GM18508 (cell line): ENCODE results near the gene TAF4B.
A peak's percentile ranks its signal among the peaks of the same experiment; 100 is the strongest.
"Not testable (repeated sequence)": the region's sequence is repeated elsewhere in the genome, so short reads cannot be mapped to it uniquely, and the experiment has no call there.

Experiments used
- ATAC-seq: cut with Tn5 transposase; IDR thresholded peaks from one replicate; pipeline ENCODE4 v1.9.1; 2021; ENCODE audit warnings: moderate number of reproducible peaks; ENCODE audit not compliant: insufficient read depth, unreplicated experiment

TAF4B gene

GRCh38 chr18:26362021-26362420 lies 135.8 kb downstream of the TAF4B start:
- ATAC-seq: no peak

DNA sequence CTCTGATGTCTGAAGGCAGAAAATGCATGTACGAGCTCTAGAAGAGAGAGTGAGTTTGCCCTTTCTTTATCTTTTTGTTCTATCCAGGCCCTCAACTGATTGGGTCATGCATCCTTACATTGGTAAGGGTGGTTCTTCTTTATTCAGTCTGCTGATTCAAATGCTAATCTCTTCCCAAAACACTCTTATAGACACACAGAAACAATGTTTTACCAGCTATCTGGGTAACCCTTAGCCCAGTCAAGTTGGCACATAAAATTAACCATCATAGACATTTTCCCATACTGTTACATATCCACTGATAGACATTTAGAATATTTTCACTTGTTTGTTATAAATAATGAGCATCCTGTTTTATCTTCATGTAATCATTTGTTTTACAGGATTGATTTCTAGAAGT lies 141.2 kb downstream of the TAF4B start:
- no peak for ATAC-seq

DNA sequence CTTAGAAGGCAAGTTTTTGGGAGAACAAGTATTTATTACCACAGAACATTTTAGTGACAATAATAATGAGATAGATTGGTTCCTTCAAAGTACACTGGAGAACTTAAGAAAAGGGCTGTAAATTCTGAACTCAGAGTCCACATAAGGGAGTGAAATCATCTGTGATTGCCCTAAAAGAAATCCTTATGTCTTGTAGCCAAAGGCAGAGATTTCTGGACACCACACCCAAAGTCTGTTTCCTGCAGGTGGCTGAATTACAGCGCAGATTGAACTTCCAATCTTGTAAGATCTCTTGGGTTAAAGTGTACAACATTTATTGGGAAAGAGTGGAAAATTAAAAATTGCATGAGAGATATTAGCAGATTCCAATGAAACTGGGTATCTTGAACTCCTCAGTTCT lies 143.8 kb downstream of the TAF4B start:
- ATAC-seq: no peak

DNA sequence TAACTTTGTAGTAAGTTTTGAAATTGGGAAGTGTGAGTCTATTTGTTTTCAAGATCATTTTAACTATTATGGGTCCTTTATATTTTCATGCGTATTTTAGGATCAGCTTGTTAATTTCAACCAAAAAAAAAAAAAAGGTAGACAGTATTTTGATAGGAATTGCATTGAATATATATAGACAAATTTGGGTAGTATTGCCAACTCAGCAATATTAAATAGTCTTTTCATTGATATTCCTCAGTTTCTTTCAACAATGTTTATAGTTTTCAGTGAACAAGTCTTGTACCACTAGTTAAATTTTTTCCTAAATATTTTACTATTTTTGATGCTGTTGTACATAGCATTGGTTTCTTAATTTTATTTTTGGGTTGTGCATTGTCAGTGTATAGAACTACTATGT lies 149.9 kb downstream of the TAF4B start:
- no peak for ATAC-seq

DNA sequence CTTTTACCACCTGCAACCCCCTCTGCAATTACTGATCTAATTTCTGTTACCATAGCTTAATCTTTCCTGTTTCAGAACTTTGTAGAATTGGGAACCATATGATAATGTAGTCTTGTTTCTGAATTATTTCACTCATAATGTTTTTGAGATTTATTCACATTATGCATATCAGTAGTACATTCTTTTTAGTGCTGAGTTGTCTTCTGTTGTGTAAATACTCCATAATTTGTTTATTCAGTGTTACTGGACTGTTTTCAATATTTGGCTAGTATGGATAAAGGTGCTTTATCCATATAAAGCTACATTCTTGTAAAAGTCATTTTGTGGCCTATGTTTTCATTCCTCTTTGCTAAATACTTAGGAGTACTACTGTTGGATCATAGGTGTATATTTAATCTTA lies 152.5 kb downstream of the TAF4B start:
- no peak for ATAC-seq

DNA sequence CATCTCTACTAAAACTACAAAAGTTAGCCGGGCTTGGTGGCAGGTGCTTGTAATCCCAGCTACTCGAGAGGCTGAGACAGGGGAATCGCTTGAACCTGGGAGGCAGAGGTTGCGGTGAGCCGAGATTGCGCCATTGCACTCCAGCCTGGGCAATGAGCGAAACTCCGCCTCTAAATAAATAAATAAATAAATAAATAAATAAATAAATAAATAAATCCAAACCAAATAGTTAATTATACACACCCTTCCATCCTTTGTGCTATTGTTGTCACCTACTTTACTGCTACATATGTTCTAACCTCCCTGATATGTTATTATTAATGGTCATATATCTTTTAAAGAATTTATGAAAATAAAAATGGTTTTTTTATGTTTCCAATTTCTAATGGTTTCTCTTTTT lies 155.3 kb downstream of the TAF4B start:
- not testable (repeated sequence) for ATAC-seq

- peak; percentile 75 for ATAC-seq
These were observed 157.4 kb downstream of the TAF4B start for GRCh38 chr18:26383454-26384270.

DNA sequence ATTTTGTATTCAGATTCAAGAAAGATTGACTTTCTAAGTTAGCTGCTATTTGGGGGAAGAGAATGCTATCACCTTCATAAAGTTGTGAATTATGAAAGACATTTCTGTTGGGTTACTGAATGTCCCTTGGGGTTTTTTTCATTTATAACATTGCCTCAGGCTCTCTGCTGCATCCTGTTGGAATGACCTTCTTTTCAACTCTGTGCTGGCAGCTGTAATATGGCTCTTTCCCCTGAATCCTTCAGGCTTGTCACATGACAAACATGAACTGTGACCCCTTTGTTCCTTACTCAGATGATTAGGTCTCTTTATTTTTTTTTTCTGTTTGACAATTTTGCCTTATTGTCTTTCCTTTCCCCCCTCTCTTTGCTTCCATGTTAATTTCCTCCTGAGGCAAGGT lies 159.8 kb downstream of the TAF4B start:
- ATAC-seq: no peak

- ATAC-seq: no peak
These were observed 160.2 kb downstream of the TAF4B start for GRCh38 chr18:26386441-26386840.

- ATAC-seq: no peak
These were observed 167.9 kb downstream of the TAF4B start for GRCh38 chr18:26394047-26394654.

DNA sequence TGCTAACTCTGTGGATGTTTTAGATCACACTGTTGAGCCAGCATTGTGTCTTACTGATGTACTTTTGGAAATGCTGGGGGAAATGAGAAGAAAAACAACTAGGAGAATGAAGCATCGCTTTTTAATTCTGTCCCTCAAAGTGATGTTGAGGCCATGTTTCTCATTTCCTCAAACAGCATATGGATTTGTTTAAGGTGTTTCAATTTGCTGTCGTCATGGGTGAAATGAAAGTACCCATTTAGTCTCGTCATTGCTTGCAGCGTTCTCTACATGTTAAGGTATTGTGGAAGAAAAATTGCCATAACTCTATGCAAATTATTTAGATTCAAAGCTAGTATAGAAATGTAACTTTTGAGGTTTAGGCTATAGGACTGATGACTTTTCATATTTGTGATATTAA lies 170.8 kb downstream of the TAF4B start:
- no peak for ATAC-seq

DNA sequence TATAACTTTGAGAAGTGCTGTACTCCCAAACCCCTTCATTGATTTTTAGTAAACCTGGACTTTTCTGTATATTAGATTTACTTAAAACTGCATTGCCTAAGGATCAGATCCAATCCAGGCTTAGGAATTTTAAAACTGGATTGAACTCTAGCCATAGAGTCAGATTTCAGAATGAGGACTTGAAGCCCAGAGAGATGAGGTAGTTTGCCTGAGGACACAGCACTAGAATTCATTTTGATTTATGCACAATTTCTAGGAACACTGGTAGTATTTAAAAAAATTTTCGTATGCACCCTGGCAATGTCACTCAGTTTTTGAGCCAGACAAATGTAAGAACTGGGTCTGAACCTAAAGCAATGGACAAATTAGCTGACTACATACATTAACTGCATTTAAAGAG lies 177.2 kb downstream of the TAF4B start:
- no peak for ATAC-seq

DNA sequence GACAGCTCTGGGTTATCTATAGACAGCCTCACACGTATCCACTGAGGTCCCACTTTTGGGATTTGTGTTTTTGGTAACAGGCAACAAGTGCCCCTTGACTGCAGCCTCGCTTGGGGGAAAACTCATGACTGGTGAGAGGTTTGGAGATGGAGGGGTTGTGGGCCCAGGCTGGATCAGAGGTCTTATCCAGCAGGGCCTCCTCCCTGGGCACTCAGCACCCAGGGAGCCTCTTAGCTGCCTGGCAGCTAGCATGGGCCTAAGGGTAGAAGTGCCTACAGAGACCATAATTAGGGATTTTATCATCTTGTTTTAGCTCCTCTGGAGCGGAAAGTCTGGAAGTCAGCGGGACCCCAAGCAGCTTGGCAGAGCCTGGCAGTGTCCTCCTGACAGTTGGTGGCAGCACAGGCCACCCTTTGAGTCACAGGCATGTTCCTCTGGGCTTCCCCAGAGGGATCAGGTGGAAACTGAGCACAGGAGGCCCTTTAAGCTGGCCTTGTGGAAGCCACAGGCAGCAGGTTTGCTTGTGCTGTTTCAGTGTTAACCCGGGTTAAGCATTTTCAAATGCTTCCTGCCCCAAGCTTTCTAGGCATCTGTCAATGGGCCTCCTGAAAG lies 179.1 kb downstream of the TAF4B start:
- ATAC-seq: peak; percentile 73

- ATAC-seq: no peak
These were observed 180.1 kb downstream of the TAF4B start for GRCh38 chr18:26406324-26406723.

DNA sequence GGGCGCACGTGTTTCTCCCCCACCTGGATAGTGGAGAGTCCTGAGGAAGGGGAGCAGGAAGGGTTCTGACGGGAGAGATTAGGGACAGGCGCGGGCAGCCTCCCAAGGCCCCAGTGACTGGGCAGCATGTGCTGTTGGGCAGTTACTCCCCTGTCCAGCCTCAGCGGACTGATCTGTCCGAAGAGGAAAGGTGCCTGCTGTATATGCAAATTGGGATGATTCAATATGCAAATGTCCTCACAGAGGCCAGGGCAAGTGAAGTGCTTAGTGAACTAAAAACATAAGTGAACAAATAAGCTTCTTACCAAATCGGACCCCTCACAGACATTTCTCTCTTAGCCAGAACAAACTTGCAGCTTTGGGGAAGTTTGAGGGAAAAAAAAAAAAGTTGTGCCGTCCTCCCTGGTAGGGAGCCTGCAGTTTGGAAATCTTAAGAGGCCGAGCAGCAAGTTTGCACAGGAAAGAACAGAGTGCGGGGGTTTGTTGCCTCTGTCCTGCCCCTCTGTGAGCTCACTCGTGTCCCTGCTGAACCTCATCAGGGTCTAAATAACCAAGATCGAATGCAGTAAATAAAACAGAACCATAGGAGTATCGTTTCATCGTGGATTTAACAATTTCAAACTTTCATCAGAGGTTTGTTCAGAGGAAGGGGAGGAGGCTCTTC lies 180.7 kb downstream of the TAF4B start:
- no peak for ATAC-seq

DNA sequence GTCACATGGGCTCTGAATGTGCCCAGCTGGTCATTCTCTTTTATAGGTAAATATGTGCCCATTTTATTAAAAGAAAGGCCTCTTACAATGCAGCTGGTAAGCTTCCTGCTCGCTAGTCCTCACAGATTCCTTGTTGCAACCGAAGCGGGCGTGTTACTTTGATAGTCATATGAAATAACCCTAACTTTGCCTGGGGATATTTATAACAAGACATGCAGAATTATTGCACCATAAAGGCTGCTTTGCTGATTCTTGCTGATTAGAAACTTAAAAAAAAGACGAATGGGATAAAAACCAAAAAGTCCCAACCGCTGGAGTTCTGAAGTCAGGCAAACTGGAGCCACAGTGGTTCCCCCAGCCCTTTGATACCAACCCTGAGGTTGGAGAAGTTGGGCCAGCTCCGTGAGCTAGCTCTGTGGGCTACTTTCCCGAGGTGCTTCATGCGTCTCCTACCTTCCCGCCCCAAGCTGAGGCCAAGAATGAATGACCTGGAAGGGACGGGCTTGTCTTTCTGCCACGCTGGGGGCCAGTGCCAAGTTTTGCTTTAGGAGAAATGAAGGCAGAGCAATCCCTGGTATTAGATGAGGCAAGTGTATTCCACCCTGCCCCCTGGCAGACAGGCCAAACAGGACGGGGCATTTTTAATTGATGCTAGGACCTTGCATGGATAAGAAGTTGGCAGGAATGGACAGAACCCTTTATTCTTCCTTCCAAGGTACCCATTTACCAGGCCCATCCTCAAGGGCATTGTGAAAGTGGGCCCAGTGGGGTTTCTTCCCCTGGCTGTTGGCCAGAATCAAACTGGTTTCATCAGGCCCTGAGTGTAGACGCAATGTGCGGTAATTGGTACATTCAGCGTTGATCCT lies 181.7 kb downstream of the TAF4B start:
- no peak for ATAC-seq

- no peak for ATAC-seq
These were observed 182.8 kb downstream of the TAF4B start for GRCh38 chr18:26409091-26409490.

DNA sequence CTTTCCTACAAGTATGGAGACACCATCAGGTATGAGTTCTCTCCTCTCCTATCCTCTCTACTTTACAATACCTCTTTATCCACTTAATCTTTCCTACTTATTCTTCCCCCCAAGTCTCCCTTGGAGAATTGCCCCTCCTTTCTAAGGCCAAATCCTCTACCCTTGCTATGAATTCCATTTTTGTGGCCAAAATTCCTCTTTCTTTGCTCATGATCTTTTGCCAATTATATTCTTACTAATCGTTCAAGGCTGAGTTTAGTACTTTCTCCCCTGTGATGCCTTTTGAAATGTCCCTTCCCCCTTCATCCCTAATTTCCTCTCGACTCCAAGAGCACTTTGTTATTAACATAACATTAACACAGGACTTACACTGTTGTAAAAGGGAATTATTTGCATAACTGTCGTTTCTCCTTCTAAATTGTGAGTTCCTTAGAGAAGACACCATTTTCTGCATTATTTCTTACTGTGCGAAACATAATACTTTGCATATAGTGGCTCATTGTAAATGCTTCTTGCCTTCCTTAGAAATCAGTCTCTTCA lies 188.7 kb downstream of the TAF4B start:
- no peak for ATAC-seq

DNA sequence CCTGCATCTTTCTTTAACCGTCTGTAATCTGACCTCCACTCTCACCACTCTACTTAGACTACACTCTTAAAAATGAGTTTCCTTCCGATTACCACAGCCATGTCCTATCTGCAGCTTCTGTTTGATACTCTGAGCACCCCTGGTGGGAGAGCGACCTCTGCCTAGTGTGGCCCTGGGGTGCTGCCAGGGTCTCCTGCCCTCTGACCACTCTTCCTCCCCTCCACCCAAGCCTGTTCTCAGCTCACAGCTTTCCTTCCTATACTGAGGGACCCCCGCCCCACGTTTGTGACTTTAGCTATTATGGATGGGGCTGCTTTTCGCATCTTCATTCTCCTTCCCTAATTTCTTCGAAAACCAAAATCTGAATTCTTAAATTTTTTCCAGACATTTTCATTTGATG lies 189.4 kb downstream of the TAF4B start:
- no peak for ATAC-seq

DNA sequence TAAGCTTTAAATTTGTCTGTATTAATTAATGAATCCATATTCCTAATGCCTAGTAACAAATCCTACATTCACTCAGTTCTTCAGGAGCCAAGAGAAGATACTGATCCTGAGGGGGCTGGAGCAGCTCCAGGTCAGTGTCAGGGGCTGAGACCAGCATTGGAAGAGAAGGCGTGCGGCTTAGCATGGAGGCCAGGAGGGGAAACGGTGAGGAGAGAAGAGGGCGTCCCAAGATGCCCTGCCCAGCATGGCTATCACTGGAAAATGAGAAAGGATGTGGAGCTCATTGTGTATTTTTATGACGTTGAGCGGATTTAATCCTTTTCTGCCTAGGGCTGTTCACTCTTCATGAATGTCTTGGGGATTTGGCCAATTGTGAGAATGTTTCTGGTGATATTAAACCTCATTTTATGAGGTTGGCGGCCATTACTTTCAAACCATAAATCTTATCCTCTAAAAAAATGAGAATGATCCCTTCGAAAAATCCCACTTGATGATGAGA lies 190.5 kb downstream of the TAF4B start:
- no peak for ATAC-seq
